GM23338 (cell line): ENCODE data around the gene MTRR.

Source experiments
- CREB1 ChIP-seq: fragments of 250-450 bp; sonication (Bioruptor Pico); IDR thresholded peaks from 2 replicates; pipeline ENCODE4 v1.5.0; 2020; ENCODE audit warnings: low read depth, mild to moderate bottlenecking, moderate library complexity
- CTCF ChIP-seq, 2 experiments: fragments of 200-600 bp in 1 of 2; sonication (generic) in 1 of 2; conservative IDR thresholded peaks; 2 replicates each; pipeline versions ENCODE4 v1.5.1 to v1.6.1; 2016 to 2017; ENCODE audit warnings: antibody characterized with exemption in 2 of 2, low read depth in 2 of 2, mild to moderate bottlenecking in 2 of 2, moderate library complexity in 1 of 2
- ETS1 ChIP-seq: IDR thresholded peaks from 2 replicates; pipeline ENCODE4 v1.6.1; 2016; ENCODE audit warnings: antibody characterized with exemption
- EZH2 ChIP-seq: fragments of 200-600 bp; sonication (generic); IDR thresholded peaks from one replicate; pipeline ENCODE4 v1.8.0; 2017; ENCODE audit warnings: antibody characterized with exemption, mild to moderate bottlenecking, low read depth; ENCODE audit not compliant: unreplicated experiment
- EZH2phosphoT487 ChIP-seq: fragments of 200-600 bp; sonication (generic); IDR thresholded peaks from one replicate; pipeline ENCODE4 v1.8.1; 2018; ENCODE audit warnings: antibody characterized with exemption; ENCODE audit not compliant: unreplicated experiment
- JUNB ChIP-seq: IDR thresholded peaks from one replicate; pipeline ENCODE4 v1.6.1; 2016; ENCODE audit warnings: antibody characterized with exemption; ENCODE audit not compliant: unreplicated experiment
- POLR2AphosphoS5 ChIP-seq: IDR thresholded peaks from 2 replicates; pipeline ENCODE4 v1.6.1; 2016; ENCODE audit warnings: antibody characterized with exemption, low read depth
- REST ChIP-seq: IDR thresholded peaks from one replicate; pipeline ENCODE4 v1.6.1; 2018; ENCODE audit warnings: antibody characterized with exemption; ENCODE audit not compliant: unreplicated experiment
- STAT1 ChIP-seq: IDR thresholded peaks from one replicate; pipeline ENCODE4 v1.6.1; 2016; ENCODE audit warnings: antibody characterized with exemption; ENCODE audit not compliant: unreplicated experiment
- ZNF331 ChIP-seq: fragments of 250-450 bp; sonication (Bioruptor Pico); IDR thresholded peaks from 2 replicates; pipeline ENCODE4 v1.5.0; 2020; ENCODE audit warnings: low read depth, mild to moderate bottlenecking, moderate library complexity

GRCh38 chr5:7872517-7873130, 3.7 kb downstream of the MTRR start:
- no peak for TF ChIP-seq EZH2
- no peak for TF ChIP-seq POLR2AphosphoS5
- no peak for TF ChIP-seq EZH2phosphoT487
- TF ChIP-seq CTCF (conservative IDR thresholded peaks at IDR 0.05; ENCODE audit: low read depth in 2 of 2) = no peak
- no peak for TF ChIP-seq JUNB
- TF ChIP-seq REST = no peak
- TF ChIP-seq STAT1 = no peak
- TF ChIP-seq CREB1 = no peak
- no peak for TF ChIP-seq ETS1
- no peak for TF ChIP-seq ZNF331 (CRISPR knock-in tag)
